Ascending aorta (tissue), 2 donors: ENCODE data around the gene SYT6. TPM values are rescaled to one million over a fixed set of nuclear protein-coding genes. Genes with fewer than 3 reads are reported as not detected.

Experiments
- DNase-seq, 2 donors: peaks; one replicate each; pipeline ENCODE4 v3.0.0-alpha.2; 2019; ENCODE audit warnings: low spot score in 2 of 2
- H3K27ac ChIP-seq, 2 donors: fragments of 200-600 bp; sonication (generic); one replicate each; pipeline ENCODE4 v1.5.1; 2016 to 2017; ENCODE audit warnings: mild to moderate bottlenecking in 1 of 2
- H3K27me3 ChIP-seq: fragments of 200-600 bp; sonication (generic); one replicate; pipeline ENCODE4 v1.5.1; 2017
- H3K36me3 ChIP-seq, 2 donors: fragments of 200-600 bp; sonication (generic); one replicate each; pipeline ENCODE4 v1.5.1; 2016
- H3K4me1 ChIP-seq, 2 donors: fragments of 200-600 bp; sonication (generic); one replicate each; pipeline ENCODE4 v1.5.1; 2016 to 2017; ENCODE audit warnings: mild to moderate bottlenecking in 1 of 2
- H3K4me3 ChIP-seq, 2 donors: fragments of 200-600 bp; sonication (generic); one replicate each; pipeline ENCODE4 v1.5.1; 2016 to 2017; ENCODE audit warnings: mild to moderate bottlenecking in 1 of 2
- H3K9me3 ChIP-seq, 2 donors: fragments of 200-600 bp; sonication (generic); one replicate each; pipeline ENCODE4 v1.5.1; 2016
- CTCF ChIP-seq, 3 experiments: fragments of 200-600 bp in 2 of 3; fragments of 450-650 bp in 1 of 3; sonication (generic) in 2 of 3; IDR thresholded peaks; one replicate each; pipeline ENCODE4 v1.5.1; 2016 to 2019; ENCODE audit warnings: antibody characterized with exemption in 3 of 3, mild to moderate bottlenecking in 1 of 3, moderate library complexity in 1 of 3
- intact Hi-C: fragments of 100-400 bp; cut with DNase I; formaldehyde crosslinking; loops from one replicate; pipeline ENCODE4 v1.15.1; 2023
- total RNA-seq: library from RNA; depleted of rRNA; stranded (reverse); fragments of >200 nt; gene quantifications from one replicate; pipeline ENCODE4 v1.1.0, GENCODE V29; 2016

SYT6 gene
- total RNA-seq, 1 donor from 2014 or later, result not detected

GRCh38 chr1:114192328-114192727 lies 38.7 kb upstream of the SYT6 start:
- Histone ChIP-seq H3K27ac (no peak overlapping the region), H3K27me3 (no peaks in the 10 kb centered on the region), H3K9me3 (peaks cover 0 to 4% of the 10 kb centered on the region in 2 donors), H3K36me3 (no peaks in the 10 kb centered on the region), H3K4me3 (no peak overlapping the region), H3K4me1 (no peaks in the 10 kb centered on the region)
- TF ChIP-seq CTCF (IDR thresholded peaks at IDR 0.05), result no peak
- no peak for DNase-seq
- intact Hi-C loops, result no loop called here

- H3K27me3 ChIP-seq, result no peaks in the 10 kb centered on the region
- DNase-seq, result no peak
- TF ChIP-seq CTCF (IDR thresholded peaks at IDR 0.05), result no peak
- intact Hi-C loops, result no loop called here
- no peak overlapping the region for H3K27ac ChIP-seq
- H3K4me3 ChIP-seq, result no peak overlapping the region
- no peaks in the 10 kb centered on the region for H3K4me1 ChIP-seq
- no peaks in the 10 kb centered on the region for H3K9me3 ChIP-seq
- H3K36me3 ChIP-seq, result no peaks in the 10 kb centered on the region
These were observed 35.7 kb upstream of the SYT6 start for GRCh38 chr1:114189398-114189797.

GRCh38 chr1:114181356-114181755 lies 27.7 kb upstream of the SYT6 start:
- H3K27me3 ChIP-seq, result no peaks in the 10 kb centered on the region
- no peak for DNase-seq
- no peak for TF ChIP-seq CTCF (IDR thresholded peaks at IDR 0.05)
- H3K4me3 ChIP-seq, result no peak overlapping the region
- no peaks in the 10 kb centered on the region for H3K36me3 ChIP-seq
- no peaks in the 10 kb centered on the region for H3K4me1 ChIP-seq
- H3K9me3 ChIP-seq, result no peaks in the 10 kb centered on the region
- H3K27ac ChIP-seq, result no peak overlapping the region
- intact Hi-C loops, result no loop called here

- H3K4me3 ChIP-seq, result no peak overlapping the region
- intact Hi-C loops, result no loop called here
- H3K27ac ChIP-seq, result no peak overlapping the region
- H3K4me1 ChIP-seq, result no peaks in the 10 kb centered on the region
- DNase-seq, result no peak
- H3K9me3 ChIP-seq, result no peaks in the 10 kb centered on the region
- H3K27me3 ChIP-seq, result no peaks in the 10 kb centered on the region
- no peak for TF ChIP-seq CTCF (IDR thresholded peaks at IDR 0.05)
- no peaks in the 10 kb centered on the region for H3K36me3 ChIP-seq
These were observed 27.1 kb upstream of the SYT6 start for GRCh38 chr1:114180742-114181141.

GRCh38 chr1:114178936-114179335 lies 25.3 kb upstream of the SYT6 start:
- H3K27ac ChIP-seq, result no peak overlapping the region
- TF ChIP-seq CTCF (IDR thresholded peaks at IDR 0.05), result no peak
- no peaks in the 10 kb centered on the region for H3K9me3 ChIP-seq
- H3K4me1 ChIP-seq, result no peaks in the 10 kb centered on the region
- intact Hi-C loops, result no loop called here
- H3K27me3 ChIP-seq, result no peaks in the 10 kb centered on the region
- H3K36me3 ChIP-seq, result no peaks in the 10 kb centered on the region
- no peak overlapping the region for H3K4me3 ChIP-seq
- DNase-seq, result no peak

GRCh38 chr1:114177282-114177681 lies 23.6 kb upstream of the SYT6 start:
- Histone ChIP-seq H3K27me3 (no peaks in the 10 kb centered on the region), H3K4me3 (no peak overlapping the region), H3K27ac (no peak overlapping the region), H3K36me3 (no peaks in the 10 kb centered on the region), H3K4me1 (no peaks in the 10 kb centered on the region), H3K9me3 (no peaks in the 10 kb centered on the region)
- intact Hi-C loops, result no loop called here
- TF ChIP-seq CTCF (IDR thresholded peaks at IDR 0.05), result no peak
- DNase-seq, result no peak
